HG02973 (cell line): ENCODE measurements around the gene HIVEP1.
"Not testable (repeated sequence)": the region's sequence is repeated elsewhere in the genome, so short reads cannot be mapped to it uniquely, and the experiment has no call there.

Experiments used
- ATAC-seq: cut with Tn5 transposase; IDR thresholded peaks from one replicate; pipeline ENCODE4 v1.9.1; 2021; ENCODE audit warnings: moderate library complexity; ENCODE audit not compliant: unreplicated experiment

The HIVEP1 gene

DNA sequence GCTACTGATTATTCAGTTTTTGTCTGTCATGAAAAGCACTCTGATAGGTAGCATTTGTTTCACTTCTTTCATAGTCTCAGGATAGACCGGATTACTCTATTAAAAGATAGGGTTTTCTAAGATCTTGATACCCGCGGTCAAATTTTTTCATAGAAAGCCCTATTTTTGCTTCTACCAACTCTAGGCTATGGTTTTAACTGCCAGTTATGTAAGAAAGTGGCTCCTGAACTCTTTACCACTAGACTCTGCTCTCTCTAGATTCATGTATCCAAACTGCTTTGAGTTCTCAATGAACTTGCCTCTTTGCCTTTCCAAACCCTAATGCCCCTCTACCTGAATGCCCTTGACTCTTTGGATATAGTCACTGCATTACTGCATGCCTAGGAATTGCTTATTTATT is 70.3 kb downstream of the HIVEP1 start:
- ATAC-seq: no peak

GRCh38 chr6:12083302-12083701 is 71.2 kb downstream of the HIVEP1 start:
- no peak for ATAC-seq

GRCh38 chr6:12083763-12084162 is 71.7 kb downstream of the HIVEP1 start:
- no peak for ATAC-seq

- no peak for ATAC-seq
Observed at GRCh38 chr6:12084681-12085080, 72.6 kb downstream of the HIVEP1 start.

GRCh38 chr6:12088531-12088930 is 76.4 kb downstream of the HIVEP1 start:
- ATAC-seq: no peak

GRCh38 chr6:12090714-12091113 is 78.6 kb downstream of the HIVEP1 start:
- no peak for ATAC-seq

GRCh38 chr6:12092762-12093161 is 80.7 kb downstream of the HIVEP1 start:
- ATAC-seq: no peak

GRCh38 chr6:12094689-12095088 is 82.6 kb downstream of the HIVEP1 start:
- no peak for ATAC-seq

DNA sequence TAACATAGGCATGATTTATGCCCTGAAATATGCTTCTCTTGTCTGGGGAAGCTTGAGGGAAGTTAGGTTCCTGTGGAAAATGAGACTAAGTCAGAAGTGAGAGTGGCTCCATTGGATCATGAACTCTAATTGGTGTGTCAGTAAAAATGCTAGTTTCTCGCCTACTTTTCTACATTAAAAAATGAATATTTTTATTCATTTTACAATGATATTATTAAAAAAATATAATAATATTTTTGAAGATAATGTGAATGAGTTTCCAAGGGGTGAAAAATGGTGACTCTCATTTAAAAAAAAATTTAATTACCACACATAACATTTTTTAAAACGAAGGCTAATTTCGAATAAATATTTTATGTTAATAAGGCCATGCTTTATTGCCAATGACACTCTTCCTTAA is 84.2 kb downstream of the HIVEP1 start:
- ATAC-seq: no peak

DNA sequence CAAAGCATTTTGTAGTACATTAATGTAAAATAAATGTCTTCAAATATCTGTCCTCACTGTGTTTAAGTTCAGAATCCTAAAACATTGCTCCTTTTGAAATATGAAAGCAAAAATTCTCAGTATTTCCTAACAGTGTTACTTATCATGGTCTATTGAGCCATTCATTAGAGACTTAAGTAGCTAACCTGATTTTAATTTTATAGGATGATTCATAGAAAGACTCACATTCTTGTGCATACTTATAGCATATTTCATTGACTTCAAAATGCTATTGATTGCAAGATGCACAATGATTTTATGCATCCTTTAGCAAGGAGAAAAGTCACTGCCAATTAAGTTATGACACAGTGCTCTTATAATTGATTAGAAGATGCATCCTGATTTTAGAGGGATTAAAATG is 85.7 kb downstream of the HIVEP1 start:
- no peak for ATAC-seq

- ATAC-seq: no peak
Observed at GRCh38 chr6:12099623-12100338, 87.7 kb downstream of the HIVEP1 start.

GRCh38 chr6:12101048-12101447 is 88.9 kb downstream of the HIVEP1 start:
- ATAC-seq: no peak

- ATAC-seq: no peak
Observed at GRCh38 chr6:12101653-12102312, 89.7 kb downstream of the HIVEP1 start.

- ATAC-seq: no peak
Observed at GRCh38 chr6:12102350-12102749, 90.2 kb downstream of the HIVEP1 start.

GRCh38 chr6:12103158-12103557 is 91.0 kb downstream of the HIVEP1 start:
- no peak for ATAC-seq

GRCh38 chr6:12105271-12105670 is 93.2 kb downstream of the HIVEP1 start:
- ATAC-seq: no peak

- ATAC-seq: not testable (repeated sequence)
Observed at GRCh38 chr6:12108376-12108775, 96.3 kb downstream of the HIVEP1 start.

- ATAC-seq: no peak
Observed at GRCh38 chr6:12110523-12111362, 98.6 kb downstream of the HIVEP1 start.

GRCh38 chr6:12111363-12111670 is 99.2 kb downstream of the HIVEP1 start:
- no peak for ATAC-seq

- no peak for ATAC-seq
Observed at GRCh38 chr6:12112540-12113189, 100.6 kb downstream of the HIVEP1 start.

GRCh38 chr6:12113190-12113577 is 101.1 kb downstream of the HIVEP1 start:
- ATAC-seq: no peak
